H1 (cell line): ENCODE measurements around the gene ARPC2.

Experiments
- CHD7 ChIP-seq: fragments of 300-600 bp; sonication (generic); IDR thresholded peaks from 2 replicates; pipeline ENCODE4 v1.7.1; 2012; ENCODE audit warnings: low read length, moderate library complexity, mild to moderate bottlenecking, inconsistent platforms; ENCODE audit not compliant: insufficient replicate concordance
- HDAC2 ChIP-seq, 2 experiments: fragments of 300-600 bp in 1 of 2; sonication (generic) in 1 of 2; IDR thresholded peaks; 2 replicates each; pipeline ENCODE4 v1.6.1; 2011 to 2012; ENCODE audit warnings: low read depth in 2 of 2, low read length in 2 of 2, mild to moderate bottlenecking in 2 of 2, moderate library complexity in 2 of 2, borderline replicate concordance in 1 of 2, inconsistent platforms in 1 of 2
- MAX ChIP-seq: IDR thresholded peaks from 2 replicates; pipeline ENCODE4 v1.6.1; 2012; ENCODE audit warnings: inconsistent platforms
- NANOG ChIP-seq: IDR thresholded peaks from 2 replicates; pipeline ENCODE4 v1.6.1; 2011; ENCODE audit warnings: low read length, low read depth, mild to moderate bottlenecking, inconsistent platforms; ENCODE audit not compliant: insufficient read depth, poor library complexity, severe bottlenecking

- no peak for TF ChIP-seq MAX
- no peak for TF ChIP-seq CHD7
- no peak for TF ChIP-seq NANOG
- no peak for TF ChIP-seq HDAC2 (IDR thresholded peaks at IDR 0.05; ENCODE audit: borderline replicate concordance in 1 of 2, low read depth in 2 of 2, low read length in 2 of 2)
These were observed 45.9 kb downstream of the ARPC2 start for GRCh38 chr2:218262631-218263586.
